SH-SY5Y (cell line): ENCODE data around the gene LRRC45.

Experiments used
- GATA2 ChIP-seq: IDR thresholded peaks from 2 replicates; pipeline ENCODE4 v1.6.1; 2011; ENCODE audit warnings: mild to moderate bottlenecking, low read depth, low read length
- GATA3 ChIP-seq: IDR thresholded peaks from 2 replicates; pipeline ENCODE4 v1.6.1; 2011; ENCODE audit warnings: low read depth, mild to moderate bottlenecking, low read length, moderate library complexity

DNA sequence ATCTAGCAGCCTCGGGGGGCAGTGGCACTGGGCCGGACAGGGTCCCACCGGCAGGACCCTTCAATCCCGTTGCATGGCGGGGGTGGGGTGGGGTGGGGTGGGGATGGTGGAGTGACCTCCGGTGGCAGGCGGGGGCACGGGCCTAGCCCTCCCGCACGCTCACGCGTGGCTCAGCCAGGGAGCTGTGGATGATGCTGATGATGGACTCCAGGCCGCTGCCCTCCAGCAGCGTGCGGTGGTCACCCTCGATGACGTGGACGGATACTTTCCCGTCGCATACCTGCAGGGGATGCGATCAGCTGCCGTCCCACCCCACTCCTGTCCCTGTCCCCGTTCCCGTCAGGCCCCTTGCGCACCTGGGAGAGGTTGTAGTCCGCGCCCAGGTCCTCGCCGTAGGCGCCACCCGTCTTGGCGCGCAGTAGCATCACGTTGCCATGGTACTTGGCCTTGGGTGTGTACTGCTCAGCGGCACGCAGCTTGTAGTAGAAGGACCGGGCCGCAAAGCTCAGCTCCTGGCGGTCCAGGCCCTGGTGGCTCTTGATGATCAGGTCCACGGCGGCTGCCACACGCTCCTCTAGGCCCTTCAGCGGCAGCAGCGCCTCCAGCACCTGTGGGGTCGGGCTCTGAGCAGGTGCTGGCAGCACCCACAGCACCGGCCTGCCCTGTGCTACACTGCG is 56.0 kb downstream of the LRRC45 start:
- TF ChIP-seq GATA2 (no peak), GATA3 (no peak)
